ENCODE measurements around the gene BLMH.

Gene BLMH

GRCh38 chr17:30304778-30305177 lies 13.0 kb upstream of the BLMH start:
- no peak for DNase-seq (ENCODE audit: low spot score)

DNA sequence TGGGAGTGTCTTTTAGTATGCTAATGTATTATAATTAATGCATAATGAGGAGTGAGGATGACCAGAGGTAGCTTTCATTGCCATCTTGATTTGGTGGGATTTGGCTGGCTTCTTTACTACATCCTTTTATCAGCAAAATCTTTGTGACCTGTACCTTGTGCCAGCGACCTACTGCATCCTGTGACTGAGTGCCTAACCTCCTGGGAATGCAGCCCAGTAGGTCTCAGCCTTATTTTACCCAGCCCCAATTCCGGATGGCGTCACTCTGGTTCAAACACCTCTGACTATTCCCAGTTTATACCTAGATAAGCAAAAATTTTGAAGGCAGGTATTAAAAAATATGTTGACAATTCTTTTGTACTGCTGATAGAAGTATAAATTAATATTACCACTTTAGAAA lies 10.5 kb upstream of the BLMH start:
- no peak for DNase-seq (ENCODE audit: low spot score)

DNA sequence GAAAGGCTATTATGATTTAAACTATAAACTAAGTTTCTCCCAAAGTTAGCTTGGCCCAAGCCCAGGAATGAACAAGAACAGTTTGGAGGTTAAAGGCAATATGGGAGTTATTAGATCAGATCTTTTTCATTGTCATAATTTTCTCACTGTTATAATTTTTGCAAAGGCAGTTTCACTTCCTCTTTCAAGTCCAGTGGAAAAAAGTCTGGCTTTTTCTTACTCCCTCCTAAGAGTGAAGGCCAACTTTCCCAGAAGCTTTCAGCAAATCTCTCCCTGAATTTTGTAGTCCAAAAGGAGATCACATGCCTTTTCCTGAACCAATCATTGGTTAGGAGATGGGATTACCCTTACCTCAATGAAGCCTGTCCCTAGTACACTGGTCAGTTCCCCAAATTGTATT lies 9.1 kb upstream of the BLMH start:
- DNase-seq (ENCODE audit: low spot score), result no peak

GRCh38 chr17:30299000-30299399 lies 7.3 kb upstream of the BLMH start:
- DNase-seq (ENCODE audit: low spot score), result no peak

DNA sequence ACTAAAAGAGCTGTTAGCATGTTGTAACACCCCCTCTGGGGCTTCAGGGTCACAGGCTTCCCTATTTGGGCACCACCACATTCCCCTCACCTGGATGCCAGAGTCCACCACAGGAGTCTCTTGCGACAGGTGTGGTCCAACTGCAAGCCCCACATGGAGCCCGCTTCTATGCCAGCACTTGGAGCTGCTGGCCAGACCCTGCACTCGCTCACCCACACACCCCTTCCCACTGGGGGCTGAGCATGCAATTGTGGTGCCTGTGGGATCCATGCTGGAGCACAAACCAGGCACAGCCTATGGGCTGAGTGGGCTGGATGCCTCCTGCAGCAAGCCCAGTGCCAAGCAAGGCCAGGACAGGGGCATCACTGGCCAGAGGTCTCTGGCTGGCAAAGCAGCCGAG lies 6.0 kb upstream of the BLMH start:
- no peak for DNase-seq (ENCODE audit: low spot score)

DNA sequence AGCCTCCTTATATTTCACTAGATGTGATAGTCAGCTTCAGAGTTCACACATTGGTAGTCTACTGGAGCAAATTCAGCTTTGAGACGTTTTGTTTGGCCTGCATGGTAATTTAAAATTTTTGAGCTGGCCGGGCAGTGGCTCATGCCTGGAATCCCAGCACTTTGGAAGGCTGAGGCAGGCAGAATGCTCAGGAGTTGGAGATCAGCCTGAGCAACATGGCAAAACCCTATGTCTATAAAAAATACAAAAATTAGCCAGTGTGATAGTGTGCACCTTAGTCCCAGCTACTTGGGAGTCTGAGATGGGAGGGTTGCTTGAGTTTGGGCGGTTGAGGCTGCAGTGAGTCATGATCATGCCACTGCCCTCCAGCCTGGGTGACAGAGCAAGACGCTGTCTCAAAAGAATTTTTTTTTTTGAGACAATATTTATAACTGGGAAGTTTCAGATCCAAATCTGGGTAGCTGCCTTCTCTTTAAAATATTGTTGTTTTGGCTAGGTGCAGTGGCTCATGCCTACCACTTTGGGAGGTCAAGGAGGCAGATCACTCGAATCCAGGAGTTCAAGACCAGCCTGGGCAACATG lies 4.8 kb upstream of the BLMH start:
- DNase-seq (ENCODE audit: low spot score), result no peak

DNA sequence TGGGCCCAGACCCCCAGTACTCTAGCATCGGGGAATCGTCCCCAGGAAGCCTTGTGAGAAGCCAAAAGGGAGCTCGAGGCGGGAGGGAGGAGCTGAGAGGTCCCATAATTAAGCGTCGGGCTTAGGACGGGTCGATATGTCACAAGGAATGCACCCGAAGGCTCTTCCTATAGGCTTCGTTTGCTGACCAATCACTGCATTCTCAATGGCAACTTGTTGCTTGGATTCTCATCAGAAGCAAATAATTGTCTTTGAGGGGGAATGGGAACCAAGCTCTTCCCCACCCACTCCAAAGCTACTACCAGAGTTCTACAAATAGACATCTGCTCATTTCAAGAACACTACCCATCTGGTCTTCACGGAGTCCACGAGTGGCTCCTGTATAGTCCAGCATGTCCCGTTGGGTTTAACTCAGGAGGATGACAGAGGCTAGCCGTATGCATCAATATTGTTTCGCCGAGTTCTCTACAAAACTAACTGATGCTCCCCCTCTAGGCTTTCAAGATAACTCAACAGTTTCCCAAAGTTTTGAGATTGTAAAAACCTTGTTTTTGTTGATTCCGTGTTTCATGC lies 628 bp upstream of the BLMH start:
- peak; percentile 49 for DNase-seq (ENCODE audit: low spot score)

DNA sequence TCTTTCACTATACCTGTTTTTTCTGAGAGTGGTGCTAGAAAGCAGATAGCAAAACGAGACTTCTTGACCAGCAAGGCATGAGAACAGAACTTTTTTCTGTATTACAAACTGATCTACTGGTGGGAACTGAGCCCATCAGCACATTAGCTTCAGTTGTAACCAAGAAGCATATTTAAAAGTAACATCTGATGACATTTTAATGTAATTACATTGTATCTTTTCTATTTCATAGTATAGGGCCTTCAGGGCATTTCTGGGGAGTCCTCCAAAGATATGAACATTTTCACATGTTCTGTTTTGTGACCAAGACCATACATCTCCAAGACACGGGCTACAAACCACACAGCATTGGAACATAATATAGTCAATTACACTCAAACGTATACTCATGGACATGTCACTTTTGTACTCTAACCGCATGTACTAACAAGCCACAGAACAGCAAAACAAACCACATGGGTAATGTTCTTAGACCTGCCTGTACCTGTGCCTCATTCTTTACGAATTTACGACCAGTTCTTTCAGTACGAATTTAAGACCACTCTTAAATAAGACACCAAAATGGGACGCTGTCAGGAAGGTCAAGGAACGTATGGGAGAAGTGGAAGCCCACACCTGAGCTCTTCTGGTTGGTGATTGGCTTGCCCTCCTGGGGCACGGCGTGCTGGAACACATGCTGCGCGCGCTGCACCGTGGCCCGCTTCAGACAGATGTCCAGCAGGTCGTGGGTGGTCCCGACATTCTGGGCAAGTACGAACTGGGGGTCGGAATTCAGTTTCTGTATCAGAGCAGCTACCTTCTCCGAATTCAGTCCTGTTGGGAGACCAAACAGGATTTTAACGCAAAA lies 825 bp downstream of the BLMH start:
- DNase-seq (ENCODE audit: low spot score), result peak; percentile 29

GRCh38 chr17:30290077-30290476 lies 1.7 kb downstream of the BLMH start:
- DNase-seq (ENCODE audit: low spot score), result no peak

DNA sequence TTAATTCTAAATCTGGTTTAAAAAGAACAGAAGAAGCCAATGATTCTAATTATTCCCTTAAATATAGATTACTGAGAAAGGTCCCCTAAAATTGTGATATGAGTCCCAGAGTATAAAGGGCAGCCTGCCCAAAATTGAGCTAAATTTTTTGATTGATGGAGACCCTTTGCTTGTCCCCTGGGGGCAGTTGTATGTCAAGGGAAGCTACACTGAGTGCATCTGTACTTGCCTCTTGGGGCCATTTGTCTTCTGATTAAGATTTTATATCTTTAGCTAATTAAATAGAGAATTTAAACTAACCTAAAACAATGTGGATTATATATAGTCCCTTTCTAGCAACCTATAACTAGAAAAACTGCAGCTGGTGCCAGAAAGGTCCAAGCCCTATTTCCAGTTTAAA lies 12.6 kb downstream of the BLMH start:
- no peak for DNase-seq (ENCODE audit: low spot score)

- no peak for DNase-seq (ENCODE audit: low spot score)
Measured at GRCh38 chr17:30278032-30278431, 13.7 kb downstream of the BLMH start.

DNA sequence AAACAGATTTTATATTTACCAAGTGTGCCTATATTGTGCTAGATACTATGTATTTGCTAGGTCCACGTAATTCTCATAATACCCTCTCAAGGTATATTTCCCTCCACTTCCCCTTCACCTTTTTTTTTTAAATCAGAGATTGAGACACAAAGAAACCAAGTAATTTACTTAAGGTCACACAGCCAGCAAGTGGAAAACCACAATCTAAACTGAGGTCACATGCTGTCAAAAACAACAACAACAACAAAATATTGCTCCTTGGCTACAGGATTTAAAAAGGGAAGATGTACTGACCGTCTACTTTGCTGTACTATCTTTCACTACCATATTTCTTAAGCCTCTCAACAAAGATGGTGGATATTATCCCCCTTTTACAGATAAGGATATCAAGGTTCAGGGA lies 15.8 kb downstream of the BLMH start:
- no peak for DNase-seq (ENCODE audit: low spot score)

GRCh38 chr17:30274887-30275286 lies 16.9 kb downstream of the BLMH start:
- no peak for DNase-seq (ENCODE audit: low spot score)

- no peak for DNase-seq (ENCODE audit: low spot score)
Measured at GRCh38 chr17:30273373-30273772, 18.4 kb downstream of the BLMH start.

DNA sequence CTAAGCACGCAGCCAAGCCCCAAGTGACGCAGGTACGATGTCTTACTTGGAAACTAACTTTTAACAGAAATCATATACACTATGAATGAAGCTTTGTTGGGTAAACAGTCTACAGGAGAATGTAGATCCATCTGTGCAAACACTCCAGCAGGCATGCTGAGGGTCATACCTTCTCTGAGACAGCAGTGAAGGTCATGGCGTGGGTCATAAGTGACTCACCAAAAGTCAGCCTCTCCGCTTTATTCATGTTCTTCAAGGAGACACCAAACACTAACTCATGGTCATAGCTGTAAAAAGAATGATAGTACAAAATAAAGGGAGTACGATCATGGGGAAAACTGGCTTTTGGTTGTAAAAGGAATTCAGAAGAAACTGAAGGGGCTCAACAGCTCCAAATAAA lies 20.6 kb downstream of the BLMH start:
- DNase-seq (ENCODE audit: low spot score), result no peak

- no peak for DNase-seq (ENCODE audit: low spot score)
Measured at GRCh38 chr17:30267625-30268024, 24.1 kb downstream of the BLMH start.

DNA sequence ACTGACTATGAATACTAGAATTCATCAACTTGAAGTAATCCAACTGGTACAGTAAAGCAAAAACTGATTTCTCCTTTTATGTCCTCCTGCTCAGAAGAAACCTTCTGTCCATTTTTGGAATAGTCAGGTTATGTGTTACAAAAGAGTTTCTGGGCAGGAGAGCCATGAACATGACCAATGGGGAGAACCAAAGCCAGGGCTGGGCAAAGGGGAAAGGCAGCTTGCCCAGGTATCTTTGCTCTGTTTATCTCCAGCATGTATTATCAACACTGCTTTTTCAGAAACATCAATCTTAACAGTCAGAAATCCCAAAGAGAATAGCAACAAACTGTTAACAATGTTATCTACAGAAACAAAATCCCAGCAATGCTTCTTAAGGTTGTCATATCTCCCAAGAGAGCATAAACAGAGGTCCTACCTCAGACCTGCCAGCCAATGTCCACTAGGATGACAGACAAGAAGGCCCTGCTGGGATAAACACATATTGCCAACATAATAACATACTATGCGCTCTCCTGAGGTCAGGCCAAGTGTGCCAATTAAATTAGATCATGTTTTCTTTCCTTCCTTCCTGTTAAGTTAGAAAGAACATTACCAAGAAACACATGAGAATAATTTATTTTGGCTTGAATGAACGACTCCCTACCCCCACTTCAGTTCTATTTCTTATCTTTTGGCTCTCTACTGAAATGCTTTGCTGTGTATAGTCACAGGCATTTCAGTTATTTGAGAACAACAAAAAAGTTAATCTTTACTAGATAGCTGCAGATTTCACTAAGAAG lies 28.0 kb downstream of the BLMH start:
- peak; percentile 19 for DNase-seq (ENCODE audit: low spot score)

DNA sequence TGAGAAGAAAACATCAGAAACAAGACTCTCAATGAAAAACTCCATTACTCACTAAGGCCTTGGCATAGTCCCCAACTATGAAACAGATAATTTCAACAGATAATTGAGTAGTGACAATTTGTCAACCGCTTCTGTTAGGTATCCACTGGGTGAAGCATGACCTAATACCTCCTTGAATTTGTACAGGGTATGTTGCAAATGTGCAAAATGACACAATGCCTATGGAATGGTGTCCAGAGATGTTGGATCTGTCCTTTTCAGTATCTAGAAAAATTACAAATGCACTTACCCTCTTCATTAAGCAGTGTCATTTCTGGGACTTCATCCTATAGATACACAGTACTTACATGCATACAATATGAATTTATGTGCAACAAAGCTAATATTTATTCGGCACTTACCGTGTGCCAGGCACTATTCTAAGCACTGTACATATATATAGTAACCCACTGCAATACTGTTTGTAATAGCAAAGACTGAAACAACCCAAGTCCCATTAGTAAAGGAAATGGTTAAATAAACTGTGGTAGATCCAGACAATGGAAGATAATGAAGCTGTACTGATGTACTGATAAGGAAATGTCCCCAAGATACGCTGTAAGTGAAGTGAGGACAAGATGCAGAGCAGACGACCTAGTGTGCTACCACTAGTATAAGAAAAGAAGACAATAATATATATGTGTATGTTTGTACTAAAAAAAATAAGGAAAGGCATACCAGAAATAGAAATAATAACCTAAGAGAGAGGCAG lies 34.8 kb downstream of the BLMH start:
- no peak for DNase-seq (ENCODE audit: low spot score)

GRCh38 chr17:30254150-30254549 lies 37.6 kb downstream of the BLMH start:
- DNase-seq (ENCODE audit: low spot score), result no peak

- no peak for DNase-seq (ENCODE audit: low spot score)
Measured at GRCh38 chr17:30253312-30253711, 38.4 kb downstream of the BLMH start.

- DNase-seq (ENCODE audit: low spot score), result no peak
Measured at GRCh38 chr17:30251931-30252330, 39.8 kb downstream of the BLMH start.

DNA sequence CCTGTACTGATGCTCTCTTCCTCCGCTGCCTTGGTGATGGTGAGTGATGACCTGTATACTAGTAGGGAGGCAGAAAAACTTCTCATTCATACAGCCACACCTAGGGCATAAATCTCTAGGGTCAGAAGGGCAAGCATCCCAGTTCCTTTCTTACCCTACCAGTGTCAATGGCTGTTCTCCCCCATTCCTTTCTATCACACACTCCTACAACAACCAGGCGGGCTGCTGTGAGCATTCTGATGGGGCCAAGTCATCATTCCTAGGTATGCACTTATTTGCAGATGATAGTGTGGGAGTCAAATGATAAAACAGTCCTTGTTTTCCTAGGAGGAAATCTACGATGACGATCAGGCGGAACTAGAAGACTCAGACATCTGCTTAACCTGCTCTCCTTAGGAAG lies 42.3 kb downstream of the BLMH start:
- DNase-seq (ENCODE audit: low spot score), result no peak
